AML-193 (cell line): Measurements from ENCODE around the gene LMNTD1.
"Not testable (repeated sequence)": the region's sequence is repeated elsewhere in the genome, so short reads cannot be mapped to it uniquely, and the experiment has no call there.

Experiments
- DNase-seq, 2 experiments: peaks; one replicate each; lab custom pipeline; 2025; lab: John Stamatoyannopoulos, UW

Gene LMNTD1

GRCh38 chr12:25433024-25433423, 120.1 kb downstream of the LMNTD1 start:
- no peak for DNase-seq

- no peak for DNase-seq
These were observed 125.5 kb downstream of the LMNTD1 start for GRCh38 chr12:25427337-25428249.

- DNase-seq: not testable (repeated sequence)
These were observed 126.3 kb downstream of the LMNTD1 start for GRCh38 chr12:25426821-25427220.
